ENCODE measurements around the gene APPL1.

The APPL1 gene, protein sequence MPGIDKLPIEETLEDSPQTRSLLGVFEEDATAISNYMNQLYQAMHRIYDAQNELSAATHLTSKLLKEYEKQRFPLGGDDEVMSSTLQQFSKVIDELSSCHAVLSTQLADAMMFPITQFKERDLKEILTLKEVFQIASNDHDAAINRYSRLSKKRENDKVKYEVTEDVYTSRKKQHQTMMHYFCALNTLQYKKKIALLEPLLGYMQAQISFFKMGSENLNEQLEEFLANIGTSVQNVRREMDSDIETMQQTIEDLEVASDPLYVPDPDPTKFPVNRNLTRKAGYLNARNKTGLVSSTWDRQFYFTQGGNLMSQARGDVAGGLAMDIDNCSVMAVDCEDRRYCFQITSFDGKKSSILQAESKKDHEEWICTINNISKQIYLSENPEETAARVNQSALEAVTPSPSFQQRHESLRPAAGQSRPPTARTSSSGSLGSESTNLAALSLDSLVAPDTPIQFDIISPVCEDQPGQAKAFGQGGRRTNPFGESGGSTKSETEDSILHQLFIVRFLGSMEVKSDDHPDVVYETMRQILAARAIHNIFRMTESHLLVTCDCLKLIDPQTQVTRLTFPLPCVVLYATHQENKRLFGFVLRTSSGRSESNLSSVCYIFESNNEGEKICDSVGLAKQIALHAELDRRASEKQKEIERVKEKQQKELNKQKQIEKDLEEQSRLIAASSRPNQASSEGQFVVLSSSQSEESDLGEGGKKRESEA

DNA sequence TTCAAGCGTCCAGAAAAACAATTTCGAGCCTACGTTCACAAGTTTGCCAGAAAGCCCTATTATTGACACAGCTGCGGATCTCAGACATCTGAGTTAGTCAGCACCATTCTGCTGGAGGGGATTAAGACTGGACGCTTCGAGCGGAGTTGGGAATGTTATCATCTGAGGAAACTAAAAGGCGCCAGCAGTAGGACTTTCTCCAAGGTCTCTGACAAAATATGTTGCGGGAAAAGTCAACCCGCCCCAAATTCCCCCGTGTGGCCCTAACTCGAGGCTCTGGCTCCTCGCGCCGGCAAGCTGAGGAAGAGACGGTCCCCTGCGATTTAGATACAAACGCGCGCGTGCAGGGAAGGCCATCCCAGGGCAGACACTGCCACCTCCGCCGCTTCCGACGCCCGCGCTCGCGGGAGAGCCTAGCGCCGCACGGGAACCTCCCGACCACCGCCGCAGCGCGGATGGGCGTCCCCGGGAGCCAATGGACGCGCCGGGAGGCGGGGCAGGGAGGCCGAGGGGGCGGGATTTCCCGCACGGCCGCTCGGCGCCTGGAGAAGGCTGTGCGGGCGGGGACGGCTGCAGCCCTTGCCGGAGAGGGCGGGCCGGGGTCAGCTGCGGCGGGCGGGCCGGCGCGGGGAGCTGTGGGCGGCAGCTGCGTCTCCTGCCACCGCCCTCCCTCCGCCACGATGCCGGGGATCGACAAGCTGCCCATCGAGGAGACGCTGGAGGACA, at the start of gene APPL1:
Gene APPL1 (plus strand): TSS at position 526 of the 726 bp plus-strand sequence. CDS start 155 bp downstream, at position 681.
- H3K36me3 ChIP-seq (ENCODE audit: control insufficient read depth, insufficient read depth, low read length), result no peaks in the 10 kb centered on the region
- no peaks in the 10 kb centered on the region for H3K27me3 ChIP-seq (ENCODE audit: control insufficient read depth, insufficient read depth, low read length)
- H3K4me1 ChIP-seq (ENCODE audit: control insufficient read depth, insufficient read depth, low read length), result peaks cover 8% of the 10 kb centered on the region
- H3K9ac ChIP-seq (ENCODE audit: low read length), result peak within 1 kb of the TSS; percentile 84
- peak within 1 kb of the TSS; percentile 90 for H3K27ac ChIP-seq (ENCODE audit: low read depth, low read length)
- H3K4me3 ChIP-seq (ENCODE audit: low read length), result peak within 1 kb of the TSS; percentile 91

DNA sequence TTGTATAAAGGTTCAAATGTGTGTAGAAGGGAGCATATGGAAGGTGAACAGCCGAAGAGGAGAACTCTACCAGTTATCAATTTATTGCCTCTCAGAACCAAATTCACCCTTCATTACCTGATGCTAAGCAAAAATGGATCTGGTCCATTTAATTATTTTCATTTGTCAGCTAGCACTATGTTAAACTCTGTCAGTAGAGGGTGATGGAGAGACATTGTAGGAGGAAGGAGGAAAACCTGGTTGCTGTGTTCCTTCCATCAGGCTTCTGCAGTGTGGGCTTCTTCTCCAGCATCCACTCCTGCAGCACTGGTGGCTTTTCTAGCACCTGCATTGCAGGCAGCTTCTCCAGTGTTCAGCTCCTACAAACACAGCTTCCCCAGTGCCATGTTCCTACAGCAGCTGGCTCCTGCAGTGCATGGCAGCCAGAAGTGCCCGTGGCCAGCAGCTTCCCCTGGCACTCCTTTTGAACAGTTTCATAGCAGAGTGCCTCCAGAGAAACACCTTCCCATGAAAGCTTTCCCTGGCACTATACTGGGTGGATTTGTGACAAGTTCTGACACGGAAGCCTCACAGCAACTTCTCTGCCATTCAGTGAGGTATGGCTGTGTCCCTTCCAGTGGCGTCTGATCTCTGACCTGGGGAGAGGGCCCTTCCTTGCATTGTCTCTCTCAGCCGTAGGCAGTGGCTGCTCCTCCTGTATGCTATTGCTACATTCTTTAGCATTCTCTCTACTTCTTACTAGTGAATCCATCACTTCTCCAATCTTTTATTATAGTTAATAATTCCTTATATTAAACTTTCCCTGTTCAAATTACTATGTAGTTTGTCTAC, 47.7 kb upstream of the APPL1 start:
- H3K4me1 ChIP-seq (ENCODE audit: control insufficient read depth, insufficient read depth, low read length), result no peaks in the 10 kb centered on the region
- no peaks in the 10 kb centered on the region for H3K36me3 ChIP-seq (ENCODE audit: control insufficient read depth, insufficient read depth, low read length)
- no peaks in the 10 kb centered on the region for H3K27me3 ChIP-seq (ENCODE audit: control insufficient read depth, insufficient read depth, low read length)
- H3K27ac ChIP-seq (ENCODE audit: low read depth, low read length), result no peak overlapping the region
- no peak overlapping the region for H3K4me3 ChIP-seq (ENCODE audit: low read length)
- H3K9ac ChIP-seq (ENCODE audit: low read length), result no peak overlapping the region

DNA sequence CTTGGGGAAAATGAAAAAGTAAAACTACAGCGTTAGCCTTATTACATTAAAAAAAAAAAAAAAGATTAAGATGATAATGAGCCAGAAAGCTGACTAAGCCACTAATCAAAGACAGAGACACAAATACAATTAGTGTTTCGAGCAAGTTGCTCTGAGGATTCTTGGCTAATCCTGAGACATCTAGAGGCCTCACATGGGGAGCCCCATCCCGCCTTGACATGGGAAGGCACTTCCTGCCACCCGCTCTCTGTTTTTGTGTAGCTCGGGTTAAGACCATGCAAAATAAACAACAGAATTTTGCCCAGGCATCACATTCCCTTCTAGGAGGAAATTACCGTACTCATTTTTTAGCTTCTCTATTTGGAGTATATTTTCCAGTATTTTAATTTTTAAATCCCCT, 43.0 kb upstream of the APPL1 start:
- no peak overlapping the region for H3K9ac ChIP-seq (ENCODE audit: low read length)
- H3K27ac ChIP-seq (ENCODE audit: low read depth, low read length), result no peak overlapping the region
- H3K4me1 ChIP-seq (ENCODE audit: control insufficient read depth, insufficient read depth, low read length), result no peaks in the 10 kb centered on the region
- no peaks in the 10 kb centered on the region for H3K36me3 ChIP-seq (ENCODE audit: control insufficient read depth, insufficient read depth, low read length)
- no peaks in the 10 kb centered on the region for H3K27me3 ChIP-seq (ENCODE audit: control insufficient read depth, insufficient read depth, low read length)
- H3K4me3 ChIP-seq (ENCODE audit: low read length), result no peak overlapping the region

DNA sequence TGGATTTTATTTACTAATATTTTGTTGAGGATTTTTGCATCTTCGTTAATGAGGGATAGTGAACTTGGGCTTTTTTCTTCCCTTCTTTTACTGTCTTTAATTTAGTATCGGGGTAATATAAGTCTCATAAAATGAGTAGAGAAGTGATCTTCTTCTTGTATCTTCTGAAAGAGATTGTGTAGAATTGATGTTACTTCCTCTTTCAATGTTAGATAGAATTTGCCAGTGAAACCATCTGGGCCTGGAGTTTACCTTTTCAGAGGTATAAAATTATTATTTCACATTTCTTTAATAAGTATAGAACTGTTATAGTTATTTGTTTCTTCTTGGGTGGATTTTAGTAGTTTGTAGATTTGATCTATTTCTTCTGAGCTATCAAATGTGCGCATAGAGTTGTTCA, 35.5 kb upstream of the APPL1 start:
- Histone ChIP-seq H3K4me1 (ENCODE audit: control insufficient read depth, insufficient read depth, low read length) (no peaks in the 10 kb centered on the region), H3K9ac (ENCODE audit: low read length) (no peak overlapping the region), H3K4me3 (ENCODE audit: low read length) (no peak overlapping the region), H3K27me3 (ENCODE audit: control insufficient read depth, insufficient read depth, low read length) (no peaks in the 10 kb centered on the region), H3K27ac (ENCODE audit: low read depth, low read length) (no peak overlapping the region), H3K36me3 (ENCODE audit: control insufficient read depth, insufficient read depth, low read length) (no peaks in the 10 kb centered on the region)

DNA sequence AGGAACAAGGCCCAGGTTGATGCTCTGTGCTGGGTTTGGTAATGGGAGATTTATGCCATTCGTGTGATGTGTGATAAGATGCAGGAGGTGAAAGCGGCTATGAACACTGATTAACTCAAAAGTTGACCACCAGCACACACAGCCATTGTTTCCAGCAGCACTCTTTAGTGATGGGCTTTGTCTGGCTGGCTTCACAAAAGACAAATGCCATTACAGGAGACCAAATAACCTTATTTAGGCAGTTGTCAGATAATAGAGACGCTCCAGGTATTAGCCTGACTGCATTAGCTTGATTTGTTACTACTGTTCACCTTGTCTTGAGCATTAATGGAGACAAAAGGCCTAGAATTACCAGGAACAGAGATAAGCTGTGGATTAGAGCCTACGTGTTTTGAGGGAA, 32.9 kb upstream of the APPL1 start:
- Histone ChIP-seq H3K27ac (ENCODE audit: low read depth, low read length) (no peak overlapping the region), H3K4me3 (ENCODE audit: low read length) (no peak overlapping the region), H3K36me3 (ENCODE audit: control insufficient read depth, insufficient read depth, low read length) (no peaks in the 10 kb centered on the region), H3K4me1 (ENCODE audit: control insufficient read depth, insufficient read depth, low read length) (no peaks in the 10 kb centered on the region), H3K27me3 (ENCODE audit: control insufficient read depth, insufficient read depth, low read length) (no peaks in the 10 kb centered on the region), H3K9ac (ENCODE audit: low read length) (no peak overlapping the region)

DNA sequence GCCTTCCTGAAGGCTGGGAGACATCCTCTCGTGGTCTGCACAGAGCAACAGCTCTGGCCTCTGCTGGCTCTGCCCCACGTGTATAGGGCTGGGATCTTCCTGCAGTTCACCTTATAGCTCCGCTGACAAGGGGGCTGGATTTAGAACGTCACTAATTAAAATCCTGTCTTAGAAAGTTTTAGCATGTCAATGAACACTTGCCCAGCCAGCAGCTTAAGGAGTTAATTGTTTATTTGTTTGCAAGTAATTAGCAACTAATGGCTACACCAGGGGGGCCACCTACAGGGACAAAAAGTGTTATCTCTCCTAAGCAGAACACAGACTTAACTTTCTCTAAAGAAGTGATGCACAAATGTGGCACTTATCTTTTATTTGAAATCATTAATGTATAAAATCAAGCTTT, 27.6 kb upstream of the APPL1 start, which contains the start of gene HESX1:
Gene HESX1 (minus strand): TSS at position 84 of the 403 bp plus-strand sequence. CDS start 60 bp downstream, at position 24.
- Histone ChIP-seq H3K27ac (ENCODE audit: low read depth, low read length) (no peak within 1 kb of the TSS), H3K4me3 (ENCODE audit: low read length) (no peak within 1 kb of the TSS), H3K4me1 (ENCODE audit: control insufficient read depth, insufficient read depth, low read length) (no peaks in the 10 kb centered on the region), H3K27me3 (ENCODE audit: control insufficient read depth, insufficient read depth, low read length) (no peaks in the 10 kb centered on the region), H3K9ac (ENCODE audit: low read length) (no peak within 1 kb of the TSS), H3K36me3 (ENCODE audit: control insufficient read depth, insufficient read depth, low read length) (no peaks in the 10 kb centered on the region)

DNA sequence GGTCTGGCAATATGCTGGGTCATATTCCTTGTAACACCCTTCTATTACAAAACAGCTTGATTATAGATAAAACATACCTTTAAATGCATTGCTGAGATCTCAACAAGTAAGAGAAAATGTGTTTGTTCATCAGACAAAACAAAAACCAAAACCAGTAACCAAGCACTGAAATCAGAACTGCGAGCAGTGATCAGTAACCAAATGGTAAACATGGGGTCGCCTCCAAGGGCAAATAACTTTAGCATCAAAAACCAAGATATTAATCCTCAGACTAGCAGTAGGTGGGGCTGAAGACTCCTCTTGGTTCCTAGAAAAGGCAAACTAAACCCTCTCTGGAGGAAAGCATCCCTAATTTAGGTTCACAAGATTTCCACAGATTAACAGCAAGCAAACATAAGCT, 21.1 kb upstream of the APPL1 start:
- Histone ChIP-seq H3K9ac (ENCODE audit: low read length) (no peak overlapping the region), H3K27me3 (ENCODE audit: control insufficient read depth, insufficient read depth, low read length) (no peaks in the 10 kb centered on the region), H3K36me3 (ENCODE audit: control insufficient read depth, insufficient read depth, low read length) (no peaks in the 10 kb centered on the region), H3K4me1 (ENCODE audit: control insufficient read depth, insufficient read depth, low read length) (no peaks in the 10 kb centered on the region), H3K27ac (ENCODE audit: low read depth, low read length) (no peak overlapping the region), H3K4me3 (ENCODE audit: low read length) (no peak overlapping the region)

DNA sequence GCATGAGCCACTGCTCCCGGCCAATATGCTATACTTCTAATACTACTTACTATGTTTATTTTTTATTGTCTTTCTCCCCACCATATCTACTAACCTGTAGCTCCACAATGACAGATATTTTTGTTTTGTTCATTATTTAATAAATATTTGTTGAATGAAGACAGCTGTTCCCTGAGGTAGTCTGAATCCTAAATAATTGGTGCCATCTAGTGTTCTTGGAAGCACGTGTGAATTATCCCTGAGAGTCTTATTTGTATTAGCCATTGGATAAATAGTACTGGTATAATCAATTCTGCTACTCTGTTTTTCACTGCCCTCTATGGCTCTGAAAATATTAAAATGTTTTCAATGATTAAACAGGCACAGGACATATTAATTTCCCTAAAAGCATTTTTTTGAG, 5.6 kb upstream of the APPL1 start:
- Histone ChIP-seq H3K27ac (ENCODE audit: low read depth, low read length) (no peak overlapping the region), H3K36me3 (ENCODE audit: control insufficient read depth, insufficient read depth, low read length) (no peaks in the 10 kb centered on the region), H3K4me1 (ENCODE audit: control insufficient read depth, insufficient read depth, low read length) (peaks cover under 1% of the 10 kb centered on the region), H3K9ac (ENCODE audit: low read length) (no peak overlapping the region), H3K4me3 (ENCODE audit: low read length) (no peak overlapping the region), H3K27me3 (ENCODE audit: control insufficient read depth, insufficient read depth, low read length) (no peaks in the 10 kb centered on the region)

DNA sequence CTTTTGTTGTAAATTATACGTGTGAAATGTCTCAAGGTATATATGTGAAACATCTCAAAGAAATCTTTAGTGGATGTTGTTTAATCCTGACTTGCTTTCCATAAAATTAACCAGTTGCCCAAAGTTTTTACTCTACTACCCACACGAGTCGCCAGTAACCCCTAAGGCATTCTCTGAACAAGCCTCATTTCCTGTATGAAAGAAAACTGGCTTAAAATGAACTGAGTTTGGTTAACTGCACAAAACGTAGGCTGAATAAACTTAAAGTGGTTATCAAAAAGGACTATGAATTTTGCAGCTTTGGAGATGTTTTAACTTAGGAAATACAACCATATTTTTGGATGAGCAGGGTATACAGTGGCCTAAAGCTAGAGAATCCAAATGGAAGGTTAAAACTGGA, 2.7 kb upstream of the APPL1 start:
- H3K36me3 ChIP-seq (ENCODE audit: control insufficient read depth, insufficient read depth, low read length), result no peaks in the 10 kb centered on the region
- no peaks in the 10 kb centered on the region for H3K27me3 ChIP-seq (ENCODE audit: control insufficient read depth, insufficient read depth, low read length)
- H3K27ac ChIP-seq (ENCODE audit: low read depth, low read length), result no peak overlapping the region
- H3K4me1 ChIP-seq (ENCODE audit: control insufficient read depth, insufficient read depth, low read length), result peaks cover 6% of the 10 kb centered on the region
- H3K4me3 ChIP-seq (ENCODE audit: low read length), result no peak overlapping the region
- no peak overlapping the region for H3K9ac ChIP-seq (ENCODE audit: low read length)

DNA sequence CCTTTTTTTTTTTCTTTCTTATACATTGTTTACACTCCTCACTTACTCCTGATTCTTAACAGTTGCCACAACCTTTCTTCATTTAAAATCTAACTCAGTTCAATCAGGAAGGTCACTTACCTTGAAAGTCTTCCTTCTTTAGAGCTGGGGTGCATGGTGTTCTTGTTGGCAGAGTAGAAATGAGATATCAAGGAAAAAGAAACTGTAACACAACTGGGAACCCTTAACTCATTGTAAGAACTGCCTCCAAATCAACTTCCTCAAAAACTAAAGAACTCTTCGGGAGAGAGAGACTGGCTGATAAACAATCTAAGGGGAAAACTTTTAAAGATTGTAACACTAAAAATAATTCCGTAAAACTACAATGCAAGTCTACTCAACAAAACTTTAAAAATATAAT, 1.4 kb upstream of the APPL1 start:
- Histone ChIP-seq H3K4me3 (ENCODE audit: low read length) (no peak overlapping the region), H3K27ac (ENCODE audit: low read depth, low read length) (no peak overlapping the region), H3K36me3 (ENCODE audit: control insufficient read depth, insufficient read depth, low read length) (no peaks in the 10 kb centered on the region), H3K4me1 (ENCODE audit: control insufficient read depth, insufficient read depth, low read length) (peaks cover 8% of the 10 kb centered on the region), H3K27me3 (ENCODE audit: control insufficient read depth, insufficient read depth, low read length) (no peaks in the 10 kb centered on the region), H3K9ac (ENCODE audit: low read length) (no peak overlapping the region)

DNA sequence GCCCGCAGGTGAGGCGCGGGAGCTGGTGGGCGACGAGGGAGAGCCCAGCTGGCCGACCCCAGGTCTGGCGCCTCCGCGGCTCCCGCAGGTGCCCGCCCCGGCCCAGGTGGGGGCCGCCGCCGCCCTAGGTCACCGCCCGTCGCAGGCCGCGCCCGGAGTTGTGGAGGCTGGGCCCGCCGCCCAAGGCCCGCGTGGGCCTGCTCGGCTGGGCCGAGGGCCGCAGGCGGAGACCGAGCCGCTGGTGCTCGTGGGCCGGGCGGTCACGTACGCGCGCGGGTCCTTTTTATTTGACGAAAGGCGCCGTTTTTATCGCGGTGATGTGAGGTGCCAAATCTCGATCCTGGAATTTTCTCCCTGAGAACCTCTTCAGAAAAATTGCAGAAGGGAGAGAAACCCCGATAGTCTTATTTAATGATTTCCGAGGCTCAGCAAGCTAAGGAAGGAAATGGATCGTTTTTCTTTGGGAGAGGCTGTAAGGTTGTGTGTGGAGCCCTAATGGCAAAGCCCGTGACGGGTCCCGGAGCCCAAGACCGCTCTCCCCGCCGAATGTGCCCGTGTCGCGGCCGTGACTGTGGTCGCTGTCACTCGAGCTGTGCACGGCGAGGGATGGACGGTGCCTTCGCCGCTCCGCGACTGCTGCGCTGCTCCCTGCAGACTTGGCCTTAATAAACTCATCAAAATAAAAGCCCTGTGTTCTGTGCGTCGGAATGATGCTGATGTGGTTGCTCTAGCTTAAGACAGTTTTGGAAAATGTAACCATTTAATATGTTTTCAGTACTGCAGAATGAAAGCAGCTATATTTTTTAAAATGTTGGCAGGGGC, 612 bp downstream of the APPL1 start:
- Histone ChIP-seq H3K4me1 (ENCODE audit: control insufficient read depth, insufficient read depth, low read length) (peaks cover 8% of the 10 kb centered on the region), H3K27ac (ENCODE audit: low read depth, low read length) (peak overlapping the region; percentile 90), H3K36me3 (ENCODE audit: control insufficient read depth, insufficient read depth, low read length) (no peaks in the 10 kb centered on the region)

More for the DNA sequence above, 612 bp downstream of the APPL1 start:
- Histone ChIP-seq H3K4me3 (ENCODE audit: low read length) (peak overlapping the region; percentile 91), H3K9ac (ENCODE audit: low read length) (peak overlapping the region; percentile 84), H3K27me3 (ENCODE audit: control insufficient read depth, insufficient read depth, low read length) (no peaks in the 10 kb centered on the region)

Data from rectal smooth muscle tissue (tissue), 1 donor.